ENCODE measurements around the gene PPM1D. TPM values are rescaled to one million over a fixed set of nuclear protein-coding genes. Genes with fewer than 3 reads are reported as not detected.
"Not testable (repeated sequence)": the region's sequence is repeated elsewhere in the genome, so short reads cannot be mapped to it uniquely, and the experiment has no call there.

PPM1D gene
- total and polyA plus RNA-seq, 7 donors = 5.4 to 13.8 (median 9.6) TPM

DNA sequence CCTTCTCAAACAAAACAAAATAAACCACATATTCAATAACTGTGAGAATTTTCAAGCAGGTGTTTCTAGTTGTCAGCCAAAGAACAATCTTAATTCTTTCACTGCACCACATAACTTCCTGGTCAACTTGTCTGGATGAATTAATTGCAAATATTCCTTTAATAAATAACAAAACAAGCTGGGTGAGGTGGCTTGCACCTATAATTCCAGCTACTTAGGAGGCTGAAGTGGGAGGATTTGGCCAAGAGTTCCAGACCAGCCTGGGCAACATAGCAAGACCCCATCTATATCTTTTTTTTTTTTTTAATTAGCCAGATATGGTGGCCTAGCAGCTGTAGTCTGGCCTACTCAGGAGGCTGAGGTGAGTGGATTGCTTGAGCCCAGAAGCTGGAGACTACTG, 17.0 kb upstream of the PPM1D start:
- H3K9me3 ChIP-seq = no peaks in the 10 kb centered on the region
- peaks cover 0 to 16% (median 14%) of the 10 kb centered on the region in 4 donors for H3K4me1 ChIP-seq
- H3K36me3 ChIP-seq = no peaks in the 10 kb centered on the region
- no peak for DNase-seq
- no peak overlapping the region for H3K27ac ChIP-seq
- no peaks in the 10 kb centered on the region for H3K27me3 ChIP-seq
- TF ChIP-seq POLR2A (IDR thresholded peaks at IDR 0.05) (no peak), POLR2AphosphoS5 (IDR thresholded peaks at IDR 0.05) (no peak), CTCF (IDR thresholded peaks at IDR 0.05) (no peak), EP300 (IDR thresholded peaks at IDR 0.05) (no peak)
- no peak overlapping the region for H3K4me3 ChIP-seq
- intact Hi-C loops (cut with DNase I) = no loop called here

- 91 to 92% methylated on average over 2 of the region's 2 CpGs for WGBS, 2 donors
- H3K4me1 ChIP-seq = no peaks in the 10 kb centered on the region
- no peak for DNase-seq
- no peaks in the 10 kb centered on the region for H3K36me3 ChIP-seq
- intact Hi-C loops (cut with DNase I) = no loop called here
- TF ChIP-seq POLR2A (IDR thresholded peaks at IDR 0.05) = peak in 1 of 2 donors; percentile 11
- TF ChIP-seq POLR2AphosphoS5 (IDR thresholded peaks at IDR 0.05) = no peak
- no peaks in the 10 kb centered on the region for H3K9me3 ChIP-seq
- no peaks in the 10 kb centered on the region for H3K27me3 ChIP-seq
- H3K27ac ChIP-seq = no peak overlapping the region
- no peak overlapping the region for H3K4me3 ChIP-seq
Measured at GRCh38 chr17:60585887-60586286, 14.1 kb upstream of the PPM1D start.

GRCh38 chr17:60586288-60586974, 13.6 kb upstream of the PPM1D start:
- no peak for DNase-seq
- no peaks in the 10 kb centered on the region for H3K9me3 ChIP-seq
- TF ChIP-seq POLR2AphosphoS5 (IDR thresholded peaks at IDR 0.05) (no peak), POLR2A (IDR thresholded peaks at IDR 0.05) (no peak), EP300 (IDR thresholded peaks at IDR 0.05) (no peak), CTCF (IDR thresholded peaks at IDR 0.05) (no peak)
- H3K4me1 ChIP-seq = no peaks in the 10 kb centered on the region
- H3K27me3 ChIP-seq = no peaks in the 10 kb centered on the region
- H3K27ac ChIP-seq = no peak overlapping the region
- 69 to 77% methylated on average over 3 of the region's 3 CpGs for WGBS, 2 donors
- intact Hi-C loops (cut with DNase I) = no loop called here
- H3K36me3 ChIP-seq = no peaks in the 10 kb centered on the region
- no peak overlapping the region for H3K4me3 ChIP-seq

- H3K27me3 ChIP-seq = no peaks in the 10 kb centered on the region
- no peaks in the 10 kb centered on the region for H3K36me3 ChIP-seq
- intact Hi-C loops (cut with DNase I) = no loop called here
- H3K4me3 ChIP-seq = no peak overlapping the region
- 50 to 74% methylated on average over 5 of the region's 5 CpGs for WGBS, 2 donors
- TF ChIP-seq CTCF (IDR thresholded peaks at IDR 0.05) (no peak), EP300 (IDR thresholded peaks at IDR 0.05) (no peak), POLR2A (IDR thresholded peaks at IDR 0.05) (no peak), POLR2AphosphoS5 (IDR thresholded peaks at IDR 0.05) (no peak)
- no peaks in the 10 kb centered on the region for H3K4me1 ChIP-seq
- DNase-seq = no peak
- H3K27ac ChIP-seq = no peak overlapping the region
- H3K9me3 ChIP-seq = no peaks in the 10 kb centered on the region
Measured at GRCh38 chr17:60590070-60590469, 9.9 kb upstream of the PPM1D start.

DNA sequence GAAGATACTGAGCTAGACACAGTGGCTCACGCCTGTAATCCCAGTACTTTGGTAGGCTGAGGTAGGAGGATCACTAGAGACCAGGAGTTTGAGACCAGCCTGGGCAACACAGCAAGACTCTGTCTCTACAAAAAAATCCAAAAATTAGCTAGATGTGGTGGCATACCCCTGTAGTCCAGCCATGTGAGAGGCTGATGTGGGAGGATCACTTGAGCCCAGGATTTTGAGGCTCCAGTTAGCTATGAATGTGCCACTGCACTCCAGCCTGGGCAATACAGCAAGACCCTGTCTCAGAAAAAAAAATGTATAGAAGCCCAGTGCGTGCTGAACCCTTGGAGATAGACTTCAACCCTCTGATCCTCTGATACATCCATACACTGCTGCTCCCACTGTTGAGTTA, 7.2 kb upstream of the PPM1D start:
- TF ChIP-seq POLR2AphosphoS5 (IDR thresholded peaks at IDR 0.05) (no peak), POLR2A (IDR thresholded peaks at IDR 0.05) (no peak), EP300 (IDR thresholded peaks at IDR 0.05) (no peak), CTCF (IDR thresholded peaks at IDR 0.05) (no peak)
- Histone ChIP-seq H3K27ac (no peak overlapping the region), H3K9me3 (no peaks in the 10 kb centered on the region), H3K27me3 (no peaks in the 10 kb centered on the region), H3K4me3 (no peak overlapping the region), H3K36me3 (no peaks in the 10 kb centered on the region), H3K4me1 (no peaks in the 10 kb centered on the region)
- no peak for DNase-seq
- intact Hi-C loops (cut with DNase I) = no loop called here
- WGBS, 2 donors = 94% methylated on average over 2 of the region's 2 CpGs

GRCh38 chr17:60593441-60594036, 6.5 kb upstream of the PPM1D start:
- H3K4me1 ChIP-seq; H3K27ac ChIP-seq; H3K9me3 ChIP-seq; intact Hi-C loops (cut with DNase I); H3K4me3 ChIP-seq; H3K36me3 ChIP-seq; DNase-seq; H3K27me3 ChIP-seq: not testable (repeated sequence)
- 58 to 78% methylated on average over 9 of the region's 9 CpGs for WGBS, 2 donors

DNA sequence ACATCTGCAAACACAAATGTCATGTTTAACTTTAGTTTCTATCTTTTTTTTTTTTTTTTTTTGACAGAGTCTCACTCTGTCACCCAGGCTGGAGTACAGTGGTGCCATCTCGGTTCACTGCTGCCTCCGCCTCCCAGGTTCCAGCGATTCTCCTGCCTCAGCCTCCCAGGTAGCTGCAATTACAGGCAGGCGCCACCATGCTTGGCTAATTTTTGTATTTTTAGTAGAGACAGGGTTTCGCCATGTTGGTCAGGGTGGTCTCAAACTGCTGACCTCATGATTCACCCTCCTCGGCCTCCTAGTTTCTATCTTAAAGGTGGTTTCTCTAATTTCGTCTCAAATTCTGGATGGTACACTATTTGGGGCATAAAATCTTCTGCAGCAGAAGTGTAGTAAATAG, 5.8 kb upstream of the PPM1D start:
- H3K9me3 ChIP-seq; H3K4me1 ChIP-seq; H3K36me3 ChIP-seq; H3K4me3 ChIP-seq; DNase-seq; intact Hi-C loops (cut with DNase I); H3K27ac ChIP-seq; H3K27me3 ChIP-seq: not testable (repeated sequence)
- WGBS, 2 donors = 94 to 95% methylated on average over 7 of the region's 7 CpGs

All from sigmoid colon (tissue), 7 donors.